DLD1 (cell line): ENCODE data around the gene DCC.

Experiments
- in situ Hi-C: cut with HindIII; loops from 2 replicates; pipeline ENCODE4 v1.10.0; 2017; ENCODE audit warnings: low sequenced_read_pairs

The DCC gene

GRCh38 chr18:52670896-52671295, 330.9 kb downstream of the DCC start:
- in situ Hi-C loops = no loop called here

- in situ Hi-C loops = no loop called here
These were observed 338.0 kb downstream of the DCC start for GRCh38 chr18:52678034-52678433.

GRCh38 chr18:52678551-52678950, 338.6 kb downstream of the DCC start:
- in situ Hi-C loops = no loop called here

DNA sequence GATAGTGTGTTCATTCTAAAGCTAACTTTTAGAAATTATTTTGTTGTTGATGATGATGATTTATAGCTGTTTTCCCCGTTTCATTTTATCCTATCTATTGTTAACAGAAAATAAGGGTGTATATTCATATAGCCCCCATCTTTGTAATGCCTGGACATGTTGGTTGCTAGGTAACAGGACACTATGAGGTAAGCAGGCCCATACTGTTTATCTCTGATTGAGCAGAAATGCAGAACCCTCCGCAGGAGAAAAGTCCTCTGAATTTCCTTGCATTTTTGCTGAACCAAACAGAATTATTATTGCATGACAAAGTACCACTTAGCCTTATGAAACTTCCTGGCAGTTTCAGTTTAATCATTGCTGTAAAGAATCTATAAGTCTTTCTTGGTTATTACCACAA, 339.4 kb downstream of the DCC start:
- in situ Hi-C loops = no loop called here

GRCh38 chr18:52682260-52682659, 342.3 kb downstream of the DCC start:
- in situ Hi-C loops = no loop called here

DNA sequence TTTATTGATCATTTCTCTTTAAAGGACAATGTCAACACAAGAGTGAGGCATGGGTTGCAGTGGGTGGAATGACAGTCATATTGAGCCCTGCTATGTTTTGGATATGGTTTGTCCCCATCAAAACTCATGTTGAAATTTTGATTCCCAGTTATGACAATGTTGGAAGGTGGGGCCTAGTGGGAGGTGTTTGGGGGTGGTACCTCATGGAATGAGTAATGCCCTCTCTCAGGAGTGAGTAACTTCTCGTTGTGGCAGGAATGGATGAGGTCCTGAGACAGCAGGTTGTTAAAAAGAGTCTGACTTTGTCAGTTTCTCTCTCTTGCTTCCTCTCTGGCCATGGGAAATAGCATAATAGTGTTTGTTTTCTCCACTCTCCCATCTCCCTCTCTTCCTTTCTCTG, 345.3 kb downstream of the DCC start:
- in situ Hi-C loops = no loop called here

- in situ Hi-C loops = no loop called here
These were observed 351.8 kb downstream of the DCC start for GRCh38 chr18:52691841-52692240.

- in situ Hi-C loops = no loop called here
These were observed 354.8 kb downstream of the DCC start for GRCh38 chr18:52694804-52695203.

GRCh38 chr18:52700116-52700515, 360.1 kb downstream of the DCC start:
- in situ Hi-C loops = no loop called here

- in situ Hi-C loops = no loop called here
These were observed 360.8 kb downstream of the DCC start for GRCh38 chr18:52700816-52701215.

- in situ Hi-C loops = no loop called here
These were observed 361.4 kb downstream of the DCC start for GRCh38 chr18:52701219-52701935.

DNA sequence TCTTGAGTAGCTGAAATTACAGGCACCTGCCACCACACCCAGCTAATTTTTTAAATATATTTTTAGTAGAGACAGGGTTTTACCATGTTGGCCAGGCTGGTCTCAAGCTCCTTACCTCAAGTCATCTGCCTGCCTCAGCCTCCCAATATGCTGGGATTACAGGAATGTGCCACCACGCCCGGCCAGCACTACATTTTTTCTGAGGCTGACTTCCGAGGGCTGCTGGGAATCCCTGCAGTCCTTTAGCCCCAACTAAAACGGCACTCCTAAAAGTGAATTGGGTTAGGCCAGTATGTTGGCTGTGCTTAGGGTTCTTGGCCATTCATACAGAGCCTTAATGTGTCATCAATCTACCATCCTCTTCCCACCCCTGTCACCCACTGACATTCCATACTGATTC, 375.4 kb downstream of the DCC start:
- in situ Hi-C loops = no loop called here

- in situ Hi-C loops = no loop called here
These were observed 376.0 kb downstream of the DCC start for GRCh38 chr18:52715991-52716390.

- in situ Hi-C loops = no loop called here
These were observed 377.0 kb downstream of the DCC start for GRCh38 chr18:52716973-52717372.

- in situ Hi-C loops = no loop called here
These were observed 382.9 kb downstream of the DCC start for GRCh38 chr18:52722904-52723303.

GRCh38 chr18:52723550-52723970, 383.6 kb downstream of the DCC start:
- in situ Hi-C loops = no loop called here

- in situ Hi-C loops = no loop called here
These were observed 391.1 kb downstream of the DCC start for GRCh38 chr18:52730972-52731619.

- in situ Hi-C loops = no loop called here
These were observed 398.9 kb downstream of the DCC start for GRCh38 chr18:52738946-52739345.

DNA sequence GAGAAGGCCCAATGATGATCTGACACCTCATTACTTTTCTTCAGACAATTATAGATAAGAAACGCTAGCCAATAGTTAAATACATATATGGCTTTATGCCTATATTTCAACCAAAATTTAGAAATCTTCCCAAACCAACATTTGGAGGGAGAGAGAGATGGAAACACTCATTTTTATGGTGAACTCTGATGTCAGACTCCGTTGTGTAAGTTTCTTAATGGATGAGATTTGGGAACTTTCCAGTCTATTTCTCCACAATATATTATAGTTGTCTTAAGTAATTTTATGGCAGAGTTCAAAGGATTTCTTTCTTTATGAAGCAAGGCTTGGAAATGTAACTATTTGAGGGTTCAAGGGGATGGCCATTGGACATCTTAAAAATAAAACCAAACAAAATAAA, 407.0 kb downstream of the DCC start:
- in situ Hi-C loops = no loop called here

DNA sequence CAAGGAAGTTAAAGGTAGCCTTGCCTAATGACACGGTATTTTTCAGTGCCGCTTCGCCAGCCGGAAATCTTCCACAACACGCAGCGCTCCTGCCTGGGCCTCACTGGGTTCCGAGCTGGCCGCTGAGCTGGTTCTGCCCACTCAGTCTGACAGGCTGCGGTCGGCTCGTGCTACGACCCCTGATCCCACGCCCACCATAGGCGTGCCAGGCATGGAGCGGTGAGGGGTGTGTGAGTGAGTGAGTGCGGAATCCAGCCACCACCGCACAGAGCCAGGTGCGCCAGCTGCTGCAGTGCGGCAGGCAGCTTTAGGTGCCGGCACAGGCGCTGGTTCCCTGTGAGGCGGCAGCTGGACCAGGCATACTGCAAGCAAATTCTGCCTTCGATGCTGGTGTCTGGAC, 407.9 kb downstream of the DCC start:
- in situ Hi-C loops = no loop called here

DNA sequence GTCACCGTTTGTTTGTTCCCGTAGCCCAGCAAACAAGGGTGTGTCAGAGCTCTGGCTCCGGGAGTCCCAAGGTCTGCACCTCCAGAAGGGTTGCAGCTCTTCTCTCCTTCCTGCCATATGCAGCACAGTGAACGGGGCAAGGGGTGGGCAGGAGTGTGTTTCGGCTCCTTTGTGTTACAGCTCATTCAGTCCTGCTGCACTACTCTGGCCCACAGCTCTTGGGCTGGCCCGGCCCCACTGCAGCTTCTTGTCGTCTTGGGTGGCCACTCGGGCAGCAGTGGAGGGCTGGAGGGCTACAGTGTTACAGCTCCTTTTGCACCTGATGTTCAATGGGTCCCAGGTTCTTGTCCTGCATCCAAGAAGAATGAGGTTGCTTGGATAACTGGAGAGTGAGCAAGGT, 408.3 kb downstream of the DCC start:
- in situ Hi-C loops = no loop called here

DNA sequence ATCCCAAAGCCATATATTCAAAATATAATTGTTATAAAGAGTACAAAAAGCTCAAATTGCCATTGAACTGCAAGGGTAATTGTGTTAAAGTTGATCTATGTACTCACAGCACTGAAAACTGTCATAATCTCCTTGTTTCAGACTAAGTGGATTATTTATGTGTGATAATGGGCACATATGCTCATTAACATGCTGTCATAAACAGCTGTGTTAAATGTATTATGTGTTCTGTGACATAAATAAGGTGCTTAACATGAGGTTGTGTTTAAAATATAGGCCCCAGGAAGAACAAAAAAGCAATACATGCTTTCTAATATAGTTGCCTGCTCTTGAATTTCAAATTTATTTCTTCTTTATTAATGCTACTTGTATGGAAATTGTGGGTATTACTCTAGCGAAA, 409.5 kb downstream of the DCC start:
- in situ Hi-C loops = no loop called here

DNA sequence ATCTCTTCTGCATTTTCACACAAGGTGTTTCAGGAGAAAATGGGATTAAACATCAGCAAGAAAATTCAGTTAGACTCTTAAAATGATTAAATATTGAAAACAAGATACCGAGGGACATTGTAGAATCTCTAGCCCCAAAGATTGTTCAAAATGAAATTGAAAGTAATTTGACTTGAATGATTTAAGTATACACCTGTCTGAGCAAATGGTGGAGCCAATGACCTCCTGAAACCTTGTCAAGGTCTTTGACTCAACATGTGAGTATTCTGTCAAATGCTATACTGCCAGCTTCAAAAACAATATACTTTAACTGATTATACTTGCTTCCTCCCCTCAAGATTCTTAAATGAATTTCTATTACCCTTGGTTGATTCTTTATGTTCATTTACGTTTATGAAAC, 411.0 kb downstream of the DCC start:
- in situ Hi-C loops = no loop called here
